GM13976 (cell line): ENCODE results near the gene RASA3.

ENCODE experiments used
- DNase-seq: peaks from one replicate; pipeline ENCODE4 v3.0.0; 2012; ENCODE audit warnings: low spot score
- CTCF ChIP-seq: IDR thresholded peaks from 2 replicates; pipeline ENCODE4 v1.5.1; 2012; ENCODE audit warnings: borderline replicate concordance, mild to moderate bottlenecking; ENCODE audit not compliant: insufficient read depth; ENCODE audit errors: extremely low read depth, missing control alignments, control extremely low read depth
- in situ Hi-C: fragments of 300-500 bp; cut with MboI; formaldehyde crosslinking; loops from one replicate; pipeline ENCODE4 v1.12.0; 2022; ENCODE audit warnings: low sequenced_read_pairs, mixed read lengths, inconsistent platforms; ENCODE audit not compliant: unreplicated experiment

RASA3 gene

GRCh38 chr13:114055766-114056165, 76.7 kb downstream of the RASA3 start:
- no peak for TF ChIP-seq CTCF
- in situ Hi-C loops, result no loop called here
- no peak for DNase-seq

DNA sequence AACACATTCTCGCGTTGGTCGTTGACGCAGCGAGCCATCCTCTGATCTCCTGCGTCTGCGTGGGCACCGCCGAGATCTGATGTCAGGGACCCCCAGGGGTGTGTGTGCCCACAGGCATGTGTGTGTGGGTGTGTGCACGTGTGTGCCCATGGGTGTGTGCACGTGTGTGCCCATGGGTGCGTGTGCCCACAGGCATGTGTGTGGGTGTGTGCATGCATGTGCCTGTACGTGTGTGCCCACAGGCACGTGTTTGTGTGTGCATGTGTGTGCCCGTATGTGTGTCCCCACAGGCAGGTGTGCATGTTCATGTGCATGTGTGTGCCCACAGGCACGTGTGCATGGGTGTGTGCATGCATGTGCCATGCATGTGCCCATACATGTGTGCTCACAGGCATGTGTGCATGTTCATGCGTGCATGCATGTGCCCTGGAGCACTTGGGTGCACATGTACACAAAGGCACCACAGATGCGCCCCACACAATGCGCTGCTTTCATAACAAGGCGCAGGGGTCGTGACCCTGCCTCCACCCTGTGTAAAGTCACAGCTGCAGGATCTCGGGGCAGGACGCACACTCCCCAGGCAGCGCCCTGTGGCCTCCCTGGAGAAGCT, 77.5 kb downstream of the RASA3 start:
- no peak for TF ChIP-seq CTCF
- DNase-seq, result no peak

GRCh38 chr13:114054264-114054663, 78.2 kb downstream of the RASA3 start:
- DNase-seq, result no peak
- in situ Hi-C loops, result no loop called here
- TF ChIP-seq CTCF, result no peak

More for the DNA sequence above, 77.5 kb downstream of the RASA3 start:
- in situ Hi-C loops, result no loop called here

GRCh38 chr13:114053026-114053425, 79.4 kb downstream of the RASA3 start:
- no peak for DNase-seq
- in situ Hi-C loops, result no loop called here
- TF ChIP-seq CTCF, result no peak

- TF ChIP-seq CTCF, result no peak
- DNase-seq, result no peak
- in situ Hi-C loops, result no loop called here
These were observed 81.6 kb downstream of the RASA3 start for GRCh38 chr13:114050536-114051450.

GRCh38 chr13:114049626-114050101, 82.8 kb downstream of the RASA3 start:
- DNase-seq, result no peak
- in situ Hi-C loops, result no loop called here
- no peak for TF ChIP-seq CTCF
